GM19035 (cell line): Measurements from ENCODE around the gene FOXN1.

Experiments used
- ATAC-seq: cut with Tn5 transposase; IDR thresholded peaks from one replicate; pipeline ENCODE4 v1.9.1; 2021; ENCODE audit not compliant: unreplicated experiment

The FOXN1 gene

DNA sequence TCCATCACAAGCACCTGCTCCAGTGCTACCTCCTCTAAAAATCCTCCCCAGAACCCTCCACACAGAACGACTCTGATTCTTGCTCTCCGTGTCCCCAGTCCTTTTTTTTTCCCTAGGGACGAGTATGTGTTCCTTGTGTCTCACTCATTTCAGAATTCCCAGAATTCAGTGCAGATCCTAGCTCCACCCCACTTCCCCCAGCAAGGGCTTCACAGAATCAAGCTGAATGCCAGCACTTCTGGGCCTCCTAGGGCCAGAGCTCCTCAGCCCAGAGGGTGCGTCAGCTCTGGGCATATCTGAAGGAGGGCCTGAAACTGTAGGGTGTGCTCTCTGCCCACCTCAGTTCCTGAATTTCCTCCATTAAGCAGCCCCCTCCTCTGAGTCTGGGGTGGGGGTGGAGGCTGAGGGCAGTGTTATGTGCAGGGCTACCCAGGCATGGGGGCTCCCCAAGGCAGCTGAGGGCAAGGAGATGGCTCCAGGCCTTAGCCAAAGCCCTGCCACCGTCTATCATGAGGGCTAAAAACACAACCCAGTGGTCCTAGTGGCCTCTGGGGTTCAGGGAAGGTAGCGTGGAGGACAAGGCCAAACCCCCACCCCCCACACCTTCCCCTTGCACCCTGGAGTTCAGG, 39.8 kb downstream of the FOXN1 start:
- ATAC-seq = no peak

- no peak for ATAC-seq
Measured at GRCh38 chr17:28547096-28547622, 41.0 kb downstream of the FOXN1 start.

DNA sequence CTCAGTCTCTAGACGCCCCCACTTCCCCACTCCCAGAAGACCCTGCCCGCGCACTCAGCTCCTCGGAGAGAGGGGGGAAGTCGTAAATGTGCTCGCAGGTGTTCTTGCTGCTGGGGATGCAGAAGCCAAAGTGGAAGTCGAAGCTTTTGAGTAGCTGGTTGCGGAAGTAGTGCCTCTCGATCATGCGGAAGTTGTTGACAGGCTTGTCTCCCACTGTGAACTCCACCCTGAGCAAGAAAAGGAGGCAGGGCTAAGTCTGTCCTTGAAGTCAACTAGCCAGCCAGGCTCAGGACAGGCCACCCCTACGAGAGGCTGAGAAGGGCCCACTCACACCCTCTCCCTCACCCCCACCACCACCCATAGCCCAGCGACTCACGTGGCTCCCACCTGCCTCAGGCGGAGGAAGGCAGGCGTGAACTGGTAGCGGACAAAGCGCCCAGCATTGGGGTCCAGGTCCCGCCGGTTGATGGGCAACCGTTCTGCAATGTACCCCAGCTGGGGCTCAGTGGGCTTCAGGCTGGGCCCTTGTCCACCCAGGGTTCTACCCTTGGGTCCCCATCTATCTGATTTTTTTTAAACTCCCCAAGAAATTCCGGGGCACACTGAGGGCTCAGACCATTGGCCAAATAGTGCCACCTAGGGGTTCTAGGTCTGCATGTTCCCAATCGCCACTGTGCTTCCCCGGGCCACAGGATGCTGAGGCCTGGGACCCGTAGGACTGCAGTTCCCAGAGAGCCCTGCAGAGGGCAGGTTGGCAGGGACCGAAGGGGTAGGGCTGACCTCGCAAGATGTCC, 41.7 kb downstream of the FOXN1 start:
- ATAC-seq = no peak

- no peak for ATAC-seq
Measured at GRCh38 chr17:28548417-28549130, 42.4 kb downstream of the FOXN1 start.

- peak; percentile 38 for ATAC-seq
Measured at GRCh38 chr17:28549236-28550132, 43.3 kb downstream of the FOXN1 start.

DNA sequence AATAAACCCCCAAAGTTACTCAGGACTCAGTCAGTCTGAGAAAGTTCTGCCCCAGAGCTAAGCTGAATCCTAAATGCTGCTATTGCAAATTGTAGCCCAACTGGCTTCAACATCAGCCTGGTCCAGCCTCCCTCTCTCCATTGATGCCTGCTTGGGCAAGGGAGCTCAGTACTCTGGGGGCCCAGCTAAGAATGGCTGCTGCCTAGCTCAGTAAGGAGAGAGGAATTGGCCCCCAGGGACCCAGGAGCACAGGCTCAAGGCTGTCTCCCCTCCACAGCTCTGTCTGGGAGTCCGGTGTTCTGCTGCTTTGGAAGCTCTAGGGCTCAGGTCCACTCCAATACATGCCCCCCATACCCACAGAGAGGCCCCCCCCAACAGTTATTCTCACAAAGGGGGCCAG, 44.7 kb downstream of the FOXN1 start:
- no peak for ATAC-seq

GRCh38 chr17:28551421-28552175, 45.5 kb downstream of the FOXN1 start:
- no peak for ATAC-seq

DNA sequence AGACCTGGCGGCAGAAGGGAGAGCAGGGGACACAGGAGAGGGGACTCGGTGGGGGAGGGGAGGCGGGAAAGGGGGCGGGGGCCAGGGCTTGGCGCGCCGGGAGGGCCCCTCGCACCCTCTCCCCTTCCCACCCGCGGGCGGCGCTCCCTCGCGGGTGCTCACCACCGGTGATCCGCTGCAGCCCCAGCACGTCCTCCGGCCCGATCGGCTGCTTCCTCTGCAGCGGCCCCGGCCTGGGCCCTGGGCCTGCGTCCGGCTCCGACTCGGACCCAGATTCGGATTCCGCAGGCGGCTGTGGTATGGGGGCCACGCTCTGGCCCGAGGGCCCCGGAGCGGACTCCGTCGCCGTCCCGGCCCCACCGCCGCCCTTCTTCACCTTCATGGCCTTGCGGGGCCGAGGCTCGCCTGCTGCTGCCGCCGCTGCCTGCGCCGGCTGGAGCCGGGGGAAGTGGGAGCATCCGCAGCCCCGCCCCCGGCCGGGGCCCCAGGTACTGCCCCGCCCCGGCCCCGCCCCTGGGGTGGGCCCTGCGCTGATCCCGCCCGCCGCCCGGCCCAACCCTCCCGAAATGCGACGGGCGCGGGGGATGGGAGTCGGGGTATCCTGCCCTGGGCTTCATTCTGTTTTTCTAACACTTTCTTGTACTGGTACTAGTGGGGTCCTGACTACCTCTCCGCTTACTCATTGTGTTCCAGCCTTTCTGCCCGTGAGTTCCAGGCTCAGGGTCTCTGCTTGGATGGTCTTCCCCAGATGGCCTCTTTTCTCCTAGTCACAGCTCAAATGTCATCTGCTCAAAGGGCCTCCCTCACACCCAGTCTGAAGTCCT, 46.2 kb downstream of the FOXN1 start, which contains the start of gene UNC119:
Gene UNC119, minus strand, starts transcription at position 449 of the 824 bp plus-strand sequence. Its CDS starts 67 bp downstream, at position 382.
- peak; percentile 61 for ATAC-seq

GRCh38 chr17:28553000-28553505, 46.9 kb downstream of the FOXN1 start:
- ATAC-seq = no peak

DNA sequence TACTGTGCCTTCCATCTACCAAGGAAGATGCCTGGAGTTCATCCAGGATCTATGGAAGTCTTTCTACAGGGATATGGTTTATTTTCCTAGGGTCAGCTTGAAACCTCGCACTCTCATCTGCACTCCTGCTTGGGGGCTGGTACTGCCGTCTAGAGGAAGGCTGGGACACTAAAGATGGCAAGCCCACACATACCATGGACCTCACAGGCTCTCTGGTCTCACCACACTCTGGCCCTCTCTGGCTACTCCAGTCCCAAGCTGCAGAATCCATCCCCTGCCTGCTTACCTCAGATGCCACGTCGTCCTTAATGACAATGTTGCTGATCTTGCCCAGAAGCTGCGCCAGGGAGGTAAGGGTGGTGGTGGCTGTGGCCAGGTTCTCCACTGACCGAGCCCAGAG, 48.4 kb downstream of the FOXN1 start:
- no peak for ATAC-seq

DNA sequence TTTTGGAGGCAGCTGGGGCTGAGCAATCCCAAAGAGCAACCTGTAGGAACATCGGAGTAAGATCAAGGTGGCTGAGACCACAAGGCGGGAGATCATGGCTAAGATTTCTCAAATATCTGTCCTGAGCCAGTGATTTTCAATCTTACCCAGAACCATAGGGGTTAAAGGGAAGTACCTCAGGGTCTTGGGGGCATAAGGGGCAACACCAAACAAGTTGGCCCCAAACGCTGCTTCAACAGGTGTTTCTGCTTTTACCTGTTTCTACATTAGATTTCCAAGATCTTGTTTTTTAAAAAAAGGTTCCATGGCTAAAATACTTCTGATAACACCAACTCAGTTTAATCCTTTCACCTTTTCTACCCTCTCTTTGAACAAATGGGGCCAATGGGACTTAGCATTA, 48.9 kb downstream of the FOXN1 start:
- no peak for ATAC-seq

DNA sequence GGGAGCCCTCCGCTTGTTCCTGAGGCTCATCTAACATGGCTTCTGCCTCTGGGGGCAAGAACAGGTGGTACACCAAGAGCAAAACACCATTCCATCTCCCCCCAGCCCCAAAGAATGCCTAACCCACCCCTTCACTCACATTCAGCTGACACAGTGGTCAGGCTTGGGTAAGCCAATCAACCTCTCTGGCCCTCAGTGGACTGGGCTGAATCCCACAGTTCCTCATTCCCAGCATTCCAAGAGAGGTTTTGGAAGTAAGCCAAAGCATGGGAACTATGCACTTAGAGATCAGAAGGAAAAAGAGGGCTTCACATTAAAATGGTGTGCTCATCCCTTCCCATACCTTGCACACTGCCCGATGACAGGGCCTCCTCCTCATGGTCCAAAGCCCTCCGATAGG, 57.3 kb downstream of the FOXN1 start:
- no peak for ATAC-seq

DNA sequence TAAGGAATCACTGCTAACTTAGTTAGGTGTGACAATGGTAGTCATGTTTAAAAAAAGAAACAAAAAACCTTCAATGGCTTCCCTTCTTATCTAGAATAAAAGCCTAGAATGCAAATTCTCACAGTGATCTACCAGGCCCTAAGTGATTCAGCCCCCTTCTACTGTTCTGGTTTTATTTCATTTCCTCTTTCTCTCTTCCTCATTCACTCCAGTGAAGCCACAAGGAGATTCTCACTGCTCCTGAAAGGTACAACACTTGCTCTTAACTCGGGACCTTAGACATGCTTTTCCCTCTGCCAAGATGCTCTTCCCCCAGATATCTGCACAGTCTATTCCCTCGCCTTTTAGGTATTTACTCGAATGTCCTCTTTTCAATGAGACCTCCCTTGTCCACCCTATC, 61.5 kb downstream of the FOXN1 start:
- no peak for ATAC-seq

GRCh38 chr17:28569446-28569845, 63.3 kb downstream of the FOXN1 start:
- no peak for ATAC-seq

GRCh38 chr17:28570716-28571360, 64.7 kb downstream of the FOXN1 start:
- peak; percentile 39 for ATAC-seq

DNA sequence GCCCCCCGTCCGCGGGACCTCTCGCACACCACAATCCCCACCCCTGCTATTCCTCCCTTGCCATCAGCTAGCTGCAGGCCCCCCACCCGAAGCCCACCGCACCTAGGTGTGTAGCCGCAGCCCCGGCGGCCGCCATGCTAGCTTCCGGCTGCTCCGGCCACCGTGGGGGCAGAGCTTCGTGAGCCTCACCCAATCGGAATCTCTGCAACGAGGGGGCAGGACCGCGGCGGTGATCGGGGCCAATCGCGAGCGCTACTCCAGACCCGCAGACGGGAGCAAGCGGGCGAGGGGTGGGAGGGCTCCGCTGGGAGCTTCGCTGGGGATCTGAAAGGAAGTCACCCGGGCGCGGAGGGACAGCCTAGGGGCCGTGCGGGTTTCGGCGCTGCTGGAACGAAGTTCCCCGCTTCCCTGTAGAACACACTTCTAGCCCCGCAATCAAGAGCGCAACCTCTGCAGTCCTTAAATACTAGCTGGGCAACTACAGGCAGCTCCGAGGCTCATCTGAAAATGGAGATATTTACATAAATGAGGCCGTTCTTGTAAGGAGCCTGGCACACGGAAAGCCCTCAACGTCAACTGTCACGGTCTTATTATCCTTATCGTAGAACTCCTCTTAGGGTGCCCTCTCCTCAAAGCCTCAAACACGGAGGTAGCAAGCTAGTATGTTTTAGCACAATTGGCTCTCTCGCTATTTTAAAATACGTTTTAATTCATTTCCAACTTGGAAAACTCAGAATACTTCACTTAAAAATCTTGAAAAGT, 65.4 kb downstream of the FOXN1 start, which contains the start of gene PIGS:
Gene PIGS, minus strand, starts transcription at position 164 of the 762 bp plus-strand sequence. Its CDS starts 28 bp downstream, at position 136.
- peak; percentile 85 for ATAC-seq

DNA sequence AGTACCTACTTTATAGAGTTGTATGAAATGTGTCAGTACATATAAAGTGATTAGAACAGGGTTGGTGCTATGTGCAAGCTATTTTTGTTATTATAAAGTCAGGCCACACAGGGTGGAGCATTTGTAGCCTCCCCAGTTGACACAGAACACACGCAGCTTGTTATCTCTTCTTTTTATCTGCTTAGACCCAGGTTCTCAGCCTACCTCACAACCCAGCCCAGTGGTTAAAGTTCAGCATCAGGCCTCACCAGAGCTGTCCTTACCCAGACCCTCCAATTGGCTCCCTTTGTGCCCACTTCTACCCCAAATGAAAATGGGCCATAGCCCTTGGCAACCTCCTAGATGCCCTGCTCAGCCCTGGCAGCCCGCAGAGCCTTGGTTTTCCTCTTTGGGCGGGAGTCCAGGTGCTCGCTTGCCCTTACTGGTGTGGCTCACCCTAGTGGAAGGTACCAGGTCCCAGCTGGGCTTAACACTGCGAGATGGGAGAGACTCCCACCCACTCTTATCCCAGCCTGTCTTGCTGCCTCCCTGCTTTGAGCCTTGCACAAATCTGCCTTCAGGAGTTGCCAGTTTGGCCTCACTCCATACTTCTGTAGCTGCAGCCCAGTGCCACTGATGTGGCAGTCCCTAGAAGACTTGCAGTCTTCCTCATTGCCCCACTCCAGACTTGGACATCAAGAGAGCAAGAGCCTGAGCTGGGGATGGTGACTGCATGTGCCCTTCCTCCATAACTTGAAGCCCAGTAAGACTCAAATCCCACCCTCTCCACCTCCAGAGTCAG, 66.3 kb downstream of the FOXN1 start:
- no peak for ATAC-seq
